Cardiac septum (tissue), 1 donor: ENCODE data around the gene CASR. TPM values are rescaled to one million over a fixed set of nuclear protein-coding genes. Genes with fewer than 3 reads are reported as not detected.

ENCODE experiments used
- DNase-seq: peaks from one replicate; pipeline ENCODE4 v3.0.0-alpha.2; 2020; ENCODE audit warnings: low spot score
- intact Hi-C: fragments of 100-400 bp; cut with DNase I; formaldehyde crosslinking; loops from one replicate; pipeline ENCODE4 v1.14.0; 2022
- total RNA-seq: library from RNA; stranded (reverse); fragmentation: NEBNext Ultra II Directional; extraction: Animal tissue kit (Norgen Biotek cat#: 25700); gene quantifications from one replicate; pipeline ENCODE4 v1.2.1, GENCODE V29; 2021
- donor health status: DM: no; HTN: no; CAD: no.

CASR gene
- total RNA-seq, 1 donor from 2014 or later: not detected

DNA sequence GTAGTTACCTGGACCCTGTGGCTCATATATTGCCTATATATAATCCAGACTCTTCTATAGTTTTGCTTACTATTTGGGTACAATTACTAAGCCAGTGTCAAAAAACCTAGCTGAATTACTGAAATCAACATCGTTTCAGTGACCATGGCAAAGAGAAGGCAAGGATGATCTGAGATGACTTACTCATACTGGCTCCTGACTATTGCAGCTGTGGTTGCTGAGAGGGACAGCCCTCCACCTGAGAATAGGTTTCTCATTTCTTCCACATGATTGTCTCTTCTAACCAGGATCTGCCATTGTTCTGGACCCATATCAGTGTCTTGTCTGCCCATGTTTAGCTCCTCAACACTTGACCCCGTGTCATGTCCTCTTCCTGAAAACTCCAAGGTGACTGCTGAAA lies 30.2 kb downstream of the CASR start:
- intact Hi-C loops: no loop called here
- no peak for DNase-seq

DNA sequence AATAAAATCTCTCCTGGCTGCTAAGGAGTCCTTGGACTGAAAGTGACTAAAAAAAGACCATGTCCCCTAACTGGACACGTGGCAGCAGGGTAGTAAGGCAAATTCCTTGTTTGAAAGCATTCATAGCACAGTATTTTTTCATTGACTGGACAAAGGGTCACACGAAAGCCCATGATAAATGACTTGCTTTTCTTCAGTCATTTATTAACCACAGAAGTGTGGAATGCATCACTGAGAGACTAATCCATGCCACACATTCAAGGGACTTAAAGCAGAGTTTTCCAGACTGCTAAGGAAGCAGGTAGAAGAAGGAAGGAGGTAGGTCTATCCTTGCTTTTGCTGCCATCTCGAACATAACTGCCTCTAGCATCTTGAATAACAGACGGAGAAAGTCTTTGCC lies 31.2 kb downstream of the CASR start:
- intact Hi-C loops: no loop called here

DNA sequence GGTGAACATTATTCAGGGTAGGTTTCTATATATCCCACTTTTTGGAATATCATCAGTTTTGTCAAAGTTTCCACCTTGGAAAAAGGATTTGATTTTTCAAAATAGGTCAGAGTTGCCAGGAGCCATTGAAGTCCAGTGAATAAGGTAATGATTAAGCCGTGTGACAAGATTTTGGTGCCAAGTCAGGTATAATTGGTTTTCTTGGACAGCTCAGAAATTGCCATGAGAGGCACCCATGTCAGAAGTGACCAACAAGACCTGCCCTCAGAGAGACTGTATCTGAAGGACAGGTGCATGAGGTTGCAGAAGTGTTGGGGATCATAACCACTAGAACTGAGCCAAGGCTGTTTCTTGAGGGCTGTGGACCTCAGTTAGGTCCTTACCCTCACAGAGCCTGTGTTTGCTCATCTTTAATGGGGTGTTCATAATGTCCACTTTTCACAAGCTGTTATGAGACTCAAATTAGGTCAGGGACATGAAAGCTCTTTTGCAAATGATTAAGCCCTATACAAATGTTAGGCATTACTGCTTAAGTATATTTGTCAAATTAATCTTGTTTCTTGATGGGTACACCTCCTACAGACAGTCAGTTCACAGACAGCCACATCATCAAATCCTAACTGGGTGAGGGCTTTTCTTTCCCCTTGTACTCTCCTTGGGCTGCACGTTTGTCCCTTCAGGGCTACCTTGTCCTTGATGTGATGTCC lies 32.3 kb downstream of the CASR start:
- intact Hi-C loops: no loop called here
- DNase-seq: no peak

More for the DNA sequence above, 31.2 kb downstream of the CASR start:
- DNase-seq: no peak

DNA sequence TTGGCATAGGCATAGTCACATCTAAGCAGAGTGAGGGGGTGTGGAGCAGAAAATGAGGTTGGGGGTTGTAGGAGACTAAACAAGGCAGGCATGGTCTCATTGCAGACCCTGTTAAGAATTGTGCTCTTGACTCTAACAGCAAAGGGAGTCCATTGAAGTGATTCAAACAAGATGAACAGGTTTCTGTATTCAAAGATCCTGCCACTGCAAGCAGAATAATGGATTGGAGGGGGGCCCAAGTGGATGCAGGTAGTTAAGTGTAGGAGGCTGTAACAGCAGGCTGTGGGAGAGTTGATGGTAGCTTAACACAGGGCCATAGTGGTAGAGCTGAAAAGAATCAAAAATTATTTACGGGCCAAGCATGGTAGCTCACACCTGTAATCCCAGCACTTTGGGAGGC lies 34.4 kb downstream of the CASR start:
- DNase-seq: no peak
- intact Hi-C loops: no loop called here

DNA sequence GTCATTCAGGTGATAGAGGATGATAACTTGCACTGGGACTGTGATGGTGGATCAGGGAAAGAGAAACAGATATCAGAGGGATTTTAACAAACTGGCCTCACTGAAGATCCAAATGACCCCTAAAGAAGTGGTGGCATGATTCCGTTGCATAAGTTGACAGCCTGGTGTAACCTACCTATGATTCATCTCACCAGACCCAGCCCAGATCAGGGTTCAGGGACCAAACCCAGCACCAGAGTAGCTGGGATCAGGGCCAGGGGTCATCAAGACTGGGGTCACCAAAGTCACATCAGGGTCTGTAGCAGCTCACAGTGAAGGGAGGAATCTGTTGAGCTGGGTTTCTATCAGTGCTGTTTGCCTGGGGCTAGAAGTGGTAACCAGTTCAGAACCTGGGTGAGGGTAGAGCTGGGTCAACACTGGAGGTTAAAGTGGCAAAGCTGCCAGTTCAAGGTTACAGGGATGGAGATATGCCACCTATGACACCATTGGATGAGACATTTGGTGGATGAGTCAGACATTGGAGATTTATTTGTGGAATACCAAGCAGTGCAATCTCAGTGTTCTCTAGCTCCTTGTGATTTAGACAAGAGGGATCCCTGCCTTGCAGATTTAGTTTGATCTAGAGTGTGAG lies 35.9 kb downstream of the CASR start:
- intact Hi-C loops: no loop called here
- no peak for DNase-seq

DNA sequence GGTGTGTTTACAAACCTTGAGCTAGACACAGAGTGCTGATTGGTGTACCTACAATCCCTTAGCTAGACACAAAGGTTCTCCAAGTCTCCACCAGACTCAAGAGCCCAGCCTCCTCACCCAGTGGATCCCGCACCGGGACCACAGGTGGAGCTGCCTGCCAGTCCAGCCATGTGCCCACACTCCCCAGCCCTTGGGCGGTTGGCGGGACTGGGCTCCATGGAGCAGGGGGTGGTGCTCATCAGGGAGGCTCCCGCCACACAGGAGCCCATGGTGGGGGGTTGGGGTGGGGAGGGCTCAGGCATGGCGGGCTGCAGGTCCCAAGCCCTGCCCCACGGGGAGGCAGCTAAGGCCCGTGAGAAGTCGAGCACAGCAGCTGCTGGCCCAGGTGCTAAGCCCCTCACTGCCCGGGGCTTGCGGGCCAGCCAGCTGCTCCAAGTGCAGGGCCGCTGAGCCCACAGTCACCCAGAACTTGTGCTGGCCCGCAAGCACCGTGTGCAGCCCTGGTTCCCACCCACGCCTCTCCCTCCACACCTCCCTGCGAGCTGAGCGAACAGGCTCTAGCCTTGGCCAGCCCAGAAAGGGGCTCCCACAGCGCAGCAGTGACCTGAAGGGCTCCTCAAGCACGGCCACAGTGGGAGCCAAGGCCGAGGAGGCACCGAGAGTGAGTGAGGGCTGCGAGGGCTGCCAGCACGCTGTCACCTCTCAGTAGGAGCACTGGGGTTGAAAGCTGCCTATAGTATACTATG lies 43.7 kb downstream of the CASR start:
- intact Hi-C loops: no loop called here
- DNase-seq: no peak

DNA sequence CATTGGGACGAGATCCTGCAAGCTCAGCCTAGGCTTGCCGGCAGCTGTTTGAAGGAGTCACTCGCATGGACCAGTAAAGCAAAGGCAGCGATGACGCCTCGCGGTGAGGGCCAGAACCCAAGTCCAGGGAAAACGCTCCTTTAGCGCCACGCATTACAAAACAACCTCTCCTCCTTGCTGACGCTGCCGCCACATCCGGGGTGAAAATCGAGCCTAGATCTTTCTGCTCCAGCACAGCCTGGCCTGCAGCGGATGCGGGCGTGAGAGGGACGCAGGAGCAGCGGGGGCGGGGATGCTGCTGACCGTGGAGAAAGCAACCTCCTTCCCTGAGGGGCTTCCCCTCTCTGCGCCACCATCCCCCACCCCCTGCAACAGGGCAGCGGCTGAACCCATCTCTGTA lies 46.7 kb downstream of the CASR start:
- DNase-seq: no peak
- intact Hi-C loops: no loop called here

DNA sequence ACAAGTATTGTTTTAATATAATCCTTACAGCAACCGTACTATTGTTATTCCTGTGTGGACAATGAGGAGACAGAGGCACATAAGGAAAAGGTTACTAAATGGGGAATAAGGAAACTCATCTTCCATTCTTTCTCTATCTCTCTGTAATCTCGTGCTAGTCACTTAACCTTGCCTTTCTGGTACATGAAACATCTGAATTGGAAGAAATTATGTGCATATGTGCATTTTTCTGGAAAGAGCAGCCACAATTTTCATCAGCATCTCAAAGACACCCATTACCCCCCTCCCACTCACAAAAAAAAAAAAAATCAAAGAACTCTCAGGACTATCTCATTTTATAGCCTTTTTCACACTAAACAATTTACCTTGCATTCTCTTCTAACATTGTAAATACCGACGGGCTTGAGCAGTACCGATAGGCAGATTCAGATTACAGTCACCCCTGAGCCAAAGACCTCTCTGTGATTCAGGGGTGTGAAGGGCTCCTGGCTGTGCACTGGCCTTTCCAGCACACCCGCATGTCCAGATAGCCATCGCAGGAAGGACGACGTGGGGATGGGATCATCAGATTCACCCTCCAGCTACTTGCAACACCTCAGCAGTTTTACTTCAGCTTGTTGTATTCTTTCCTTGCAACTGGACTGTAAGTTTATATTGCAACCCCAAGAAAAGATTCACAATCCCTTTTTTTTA lies 48.1 kb downstream of the CASR start:
- no peak for DNase-seq
- intact Hi-C loops: no loop called here

DNA sequence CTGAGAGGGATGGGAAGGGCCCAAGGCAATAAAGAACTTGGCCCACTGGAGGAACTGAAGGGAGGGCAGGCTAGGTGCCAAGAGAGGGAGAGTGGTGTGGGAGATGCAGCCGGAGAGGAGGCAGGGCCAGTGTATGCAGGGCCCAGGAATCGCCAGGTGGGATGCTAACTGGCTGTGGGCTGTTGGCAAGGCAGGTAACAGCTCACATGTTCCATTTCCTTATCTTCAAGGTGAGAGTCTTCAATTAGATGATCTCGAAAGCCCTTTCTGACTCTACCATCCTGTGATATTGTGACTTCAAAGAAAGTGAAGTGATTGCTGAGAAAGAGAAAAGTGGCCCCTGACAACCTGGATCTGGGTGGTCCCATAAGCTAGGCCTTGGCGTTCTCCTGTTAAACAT lies 49.0 kb downstream of the CASR start:
- intact Hi-C loops: no loop called here
- DNase-seq: no peak

DNA sequence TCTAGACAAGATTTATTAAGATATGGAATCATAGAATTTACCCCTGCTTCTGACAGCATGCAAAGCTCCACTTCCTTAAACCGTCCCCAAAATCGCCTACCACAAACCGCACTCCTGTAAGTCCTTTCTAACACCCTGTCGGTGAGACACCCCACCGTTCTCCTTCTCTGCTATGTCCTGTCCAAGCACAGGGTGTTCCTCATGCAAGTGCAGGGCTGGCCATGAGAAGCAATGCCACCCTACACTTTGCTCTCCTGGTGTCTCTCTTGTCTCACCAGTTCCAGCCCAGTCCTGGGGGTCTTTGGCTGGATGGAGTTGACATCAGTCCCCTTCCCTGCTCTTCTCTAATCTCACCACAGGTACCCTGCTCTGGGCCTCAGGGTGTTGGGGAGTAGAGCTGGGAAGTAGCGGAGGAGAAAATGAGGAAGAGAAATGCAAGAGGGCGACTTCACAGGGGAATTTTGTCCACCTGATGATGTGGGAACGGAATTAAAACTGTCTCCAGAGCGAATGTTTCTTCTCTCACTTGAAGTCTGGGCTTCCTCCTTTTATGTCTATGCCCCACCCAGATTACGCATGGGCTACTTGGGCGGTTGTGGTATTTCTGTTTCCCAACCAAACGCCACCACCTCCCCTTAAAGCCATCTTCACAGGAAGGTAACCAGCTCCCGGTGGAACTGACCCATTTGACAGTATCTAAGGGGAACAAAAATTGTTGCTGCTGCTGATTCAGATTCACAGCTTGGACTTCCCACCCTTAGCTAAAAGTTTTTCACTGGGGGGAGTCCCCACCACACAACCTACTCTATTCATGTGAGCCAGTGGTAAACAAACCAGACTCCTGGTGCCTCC lies 49.9 kb downstream of the CASR start:
- DNase-seq: peak; percentile 86
- intact Hi-C loops: no loop called here

DNA sequence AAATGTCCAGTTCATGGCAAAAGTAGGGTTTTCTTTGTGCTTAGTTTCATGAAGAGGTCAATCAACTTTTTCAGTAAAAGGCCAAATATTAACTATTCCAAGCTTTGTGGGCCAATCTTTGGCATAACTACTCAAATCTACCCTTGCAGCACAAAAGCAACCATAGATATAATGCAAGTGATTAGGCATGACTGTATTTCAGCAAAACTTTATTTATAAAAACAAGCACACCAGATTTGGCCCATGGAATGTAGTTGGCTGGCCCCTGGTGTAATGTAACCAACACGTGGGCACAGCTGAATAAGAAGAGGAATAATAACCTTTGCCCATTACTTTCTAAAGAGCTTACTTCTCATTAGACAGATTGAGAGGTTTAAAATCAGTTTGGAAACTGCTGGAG lies 50.6 kb downstream of the CASR start:
- intact Hi-C loops: no loop called here
- no peak for DNase-seq

DNA sequence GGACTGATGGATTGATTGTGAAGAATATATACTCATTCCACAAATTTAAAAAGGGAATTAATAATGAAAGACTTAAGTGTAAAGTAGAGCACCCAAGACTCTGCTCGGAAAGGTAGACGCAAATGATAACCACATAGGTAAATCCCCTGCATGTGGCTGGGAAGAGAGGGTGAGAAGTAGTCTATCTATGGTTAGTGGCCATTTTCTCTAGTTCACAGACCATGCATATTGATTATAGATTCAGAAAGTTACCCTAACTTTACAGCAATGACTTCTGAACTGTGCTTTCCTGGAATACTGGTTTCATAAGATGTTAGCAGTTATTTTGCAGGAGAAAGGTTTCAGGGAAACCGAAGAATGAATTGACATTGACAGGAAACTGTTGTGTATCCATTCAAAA lies 51.7 kb downstream of the CASR start:
- DNase-seq: no peak
- intact Hi-C loops: no loop called here

DNA sequence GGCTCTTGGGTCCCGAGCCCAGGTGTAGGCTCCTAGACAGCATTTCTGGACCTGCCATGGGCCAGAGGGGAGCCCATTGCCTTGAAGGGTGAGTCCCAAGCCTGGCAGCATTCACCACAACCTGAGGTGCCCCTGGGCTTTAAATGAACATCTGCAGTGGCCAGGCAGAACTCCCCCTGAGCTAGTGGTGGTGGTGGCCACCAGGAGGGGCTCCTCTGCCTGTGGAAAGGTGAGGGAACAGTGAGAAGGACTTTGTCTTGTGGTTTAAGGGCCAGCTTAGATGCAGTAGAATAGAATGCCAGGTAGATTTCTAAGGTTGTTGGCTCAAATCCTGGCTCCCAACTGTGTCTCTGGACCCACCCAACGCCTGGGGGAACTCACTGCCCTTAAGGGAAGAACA lies 55.6 kb downstream of the CASR start:
- DNase-seq: no peak
- intact Hi-C loops: no loop called here

DNA sequence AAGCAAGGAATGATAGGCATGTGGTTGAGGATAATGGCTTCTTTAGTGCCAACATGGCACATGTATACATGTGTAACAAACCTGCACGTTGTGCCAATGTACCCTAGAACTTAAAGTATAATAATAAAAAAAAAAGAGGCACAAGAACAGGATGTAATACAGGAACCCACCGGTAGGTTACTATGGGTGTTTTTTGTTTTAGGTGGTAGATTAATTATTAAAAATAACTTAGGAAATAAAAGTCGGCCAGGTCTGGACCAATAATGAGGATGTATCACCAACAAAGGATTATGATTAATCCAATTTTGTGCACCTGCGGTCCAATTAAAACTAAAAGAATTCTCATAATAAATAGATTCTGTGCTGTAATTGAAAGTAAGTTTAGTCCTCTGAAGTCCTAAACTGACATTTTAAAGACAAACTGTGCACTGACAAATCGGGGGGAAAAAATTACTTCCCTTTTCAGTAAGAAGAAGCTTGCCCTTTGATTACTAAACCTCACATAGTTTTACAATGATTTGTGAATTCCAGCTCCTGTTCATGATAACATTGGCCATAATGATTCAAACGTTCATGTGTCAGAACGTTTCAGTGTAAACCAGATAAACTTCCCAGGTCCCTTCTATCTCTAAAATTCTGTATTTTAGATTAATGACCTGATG lies 62.2 kb downstream of the CASR start:
- intact Hi-C loops: no loop called here
- no peak for DNase-seq

DNA sequence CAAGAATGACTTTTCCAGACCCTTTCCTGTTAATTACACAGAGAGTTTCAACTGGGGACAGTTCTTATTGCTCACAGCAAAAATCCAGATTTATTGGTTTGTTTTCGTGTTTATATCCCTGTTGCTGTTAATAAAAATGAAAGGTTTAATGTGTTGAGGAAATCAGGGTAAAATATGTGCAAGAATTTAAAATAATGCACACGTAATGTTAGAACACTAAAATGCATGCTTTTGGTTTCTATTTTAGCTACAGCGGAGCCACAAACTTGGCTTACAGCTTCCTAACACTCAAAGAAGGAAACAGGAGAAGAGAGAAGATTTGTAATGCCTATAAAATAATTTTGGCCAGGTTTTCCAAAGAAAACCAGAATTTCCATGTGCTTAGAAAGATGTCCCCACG lies 62.7 kb downstream of the CASR start:
- intact Hi-C loops: no loop called here
- no peak for DNase-seq

DNA sequence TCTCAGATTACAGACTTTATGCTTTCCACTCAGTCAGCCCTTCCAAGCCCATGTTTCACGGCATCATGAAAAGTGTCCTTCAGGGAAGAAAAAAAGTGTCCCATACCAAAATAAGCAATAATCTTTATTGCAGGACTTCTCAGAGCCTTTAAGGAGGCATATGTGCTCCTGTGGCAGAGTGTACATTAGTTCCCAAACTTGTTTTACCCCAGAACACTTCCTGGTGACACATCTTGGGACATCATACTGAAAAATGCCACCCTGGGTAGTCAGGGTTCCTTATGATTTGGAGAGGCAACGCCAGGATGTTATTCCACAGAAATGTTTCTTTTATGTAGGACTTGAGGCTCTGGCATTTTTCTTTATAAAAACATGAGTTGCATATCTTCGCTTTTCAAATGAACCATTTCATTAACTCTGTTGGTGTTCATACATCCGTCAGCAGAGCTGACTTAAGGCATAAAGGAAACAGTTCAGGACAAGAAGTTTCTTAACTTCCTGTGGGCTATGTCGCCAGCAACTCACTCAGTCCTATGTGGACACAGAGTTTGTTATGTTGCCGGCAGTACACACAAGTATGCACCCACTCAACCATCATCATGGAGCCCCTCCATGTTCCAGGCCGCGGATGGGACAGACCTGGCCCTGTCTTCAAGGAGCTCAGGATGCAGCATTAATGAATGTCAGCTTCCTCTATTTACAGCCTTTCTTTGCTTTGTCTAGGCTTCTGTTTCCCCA lies 63.8 kb downstream of the CASR start:
- no peak for DNase-seq
- intact Hi-C loops: no loop called here

DNA sequence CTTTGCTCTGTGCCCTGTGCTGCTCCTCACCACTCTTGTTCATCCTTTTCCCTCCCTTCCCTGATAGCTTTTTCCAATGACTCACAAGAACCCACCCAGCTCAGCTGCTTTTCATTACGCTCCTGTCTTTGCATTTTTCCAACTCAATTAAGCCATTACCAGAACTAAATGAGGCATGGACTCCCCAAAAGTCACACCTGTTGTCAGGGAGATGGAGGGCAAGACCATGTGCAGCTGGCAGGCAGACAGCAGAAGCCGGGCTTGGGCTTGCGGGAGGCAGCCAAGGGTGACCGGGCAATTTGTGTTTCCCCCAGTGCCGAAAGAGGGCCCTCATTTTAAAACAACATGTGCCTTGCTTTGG lies 64.3 kb downstream of the CASR start:
- DNase-seq: no peak
- intact Hi-C loops: no loop called here

DNA sequence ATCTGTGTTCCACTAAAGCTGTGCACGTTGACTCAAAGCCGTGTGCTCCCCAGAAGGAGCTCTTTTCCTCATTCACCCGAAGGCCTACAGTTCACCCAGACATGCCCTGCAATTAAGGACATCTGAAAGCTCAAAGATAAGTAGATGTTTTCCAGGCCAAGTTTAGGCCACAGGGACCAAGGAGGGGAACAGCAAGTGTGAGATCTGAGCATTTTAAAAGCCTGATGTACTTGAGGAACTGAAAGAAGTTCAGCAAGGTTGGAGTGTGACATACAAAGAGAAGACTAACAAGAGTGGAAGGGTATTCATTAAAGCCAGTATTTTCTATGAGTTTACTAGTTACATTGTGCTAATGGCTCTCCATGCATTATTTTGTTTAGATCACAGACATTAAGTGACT lies 68.0 kb downstream of the CASR start:
- intact Hi-C loops: no loop called here
- DNase-seq: no peak
